ENCODE data around the gene ENTHD1.
A peak's percentile ranks its signal among the peaks of the same experiment; 100 is the strongest.

ENTHD1 gene

GRCh38 chr22:39839917-39840510 is 53.5 kb downstream of the ENTHD1 start:
- no peak for DNase-seq

- DNase-seq, result no peak
These were observed 54.4 kb downstream of the ENTHD1 start for GRCh38 chr22:39839204-39839603.

DNA sequence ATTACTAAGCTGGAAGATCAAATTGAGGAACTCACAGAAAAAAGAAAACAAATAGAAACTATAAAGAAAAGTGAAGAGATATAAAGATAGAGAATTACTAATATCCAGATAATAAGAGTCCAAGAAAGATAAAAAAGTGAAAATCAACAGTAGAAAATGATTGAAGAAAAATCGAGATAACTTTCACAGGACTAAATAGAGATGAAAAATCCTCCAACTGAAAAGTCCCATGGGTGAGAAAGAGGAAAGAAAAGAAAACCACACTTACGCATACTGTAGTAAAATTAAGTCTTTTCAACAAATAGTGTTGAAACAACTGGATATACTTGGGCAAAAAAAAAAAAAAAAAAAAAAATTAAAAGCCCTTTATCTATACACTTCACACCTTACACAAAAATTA is 60.0 kb downstream of the ENTHD1 start:
- DNase-seq, result no peak

GRCh38 chr22:39833093-39833492 is 60.5 kb downstream of the ENTHD1 start:
- no peak for DNase-seq

GRCh38 chr22:39832627-39833074 is 60.9 kb downstream of the ENTHD1 start:
- DNase-seq, result no peak

- DNase-seq, result no peak
These were observed 67.9 kb downstream of the ENTHD1 start for GRCh38 chr22:39825661-39826102.

- DNase-seq, result no peak
These were observed 72.6 kb downstream of the ENTHD1 start for GRCh38 chr22:39821008-39821407.

DNA sequence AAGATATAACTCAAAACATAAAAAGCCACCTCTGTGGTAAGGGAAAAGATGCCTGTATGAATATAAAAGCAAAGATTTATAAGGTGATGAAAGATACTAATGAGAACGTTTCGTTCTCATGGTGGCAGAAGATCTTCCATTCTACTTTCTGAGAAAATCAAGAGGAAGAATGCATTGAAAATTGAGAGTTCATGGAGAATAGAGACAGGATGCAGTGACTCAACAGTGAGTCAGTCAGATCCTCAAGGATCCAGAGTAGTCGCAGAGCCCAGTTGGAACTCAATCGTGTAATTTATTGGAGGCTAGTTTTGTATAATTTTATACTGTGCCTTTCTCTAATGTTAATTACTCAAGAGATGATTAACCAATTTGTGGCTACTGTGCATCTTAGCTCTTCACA is 73.3 kb downstream of the ENTHD1 start:
- DNase-seq, result no peak

GRCh38 chr22:39819429-39819828 is 74.1 kb downstream of the ENTHD1 start:
- DNase-seq, result no peak

DNA sequence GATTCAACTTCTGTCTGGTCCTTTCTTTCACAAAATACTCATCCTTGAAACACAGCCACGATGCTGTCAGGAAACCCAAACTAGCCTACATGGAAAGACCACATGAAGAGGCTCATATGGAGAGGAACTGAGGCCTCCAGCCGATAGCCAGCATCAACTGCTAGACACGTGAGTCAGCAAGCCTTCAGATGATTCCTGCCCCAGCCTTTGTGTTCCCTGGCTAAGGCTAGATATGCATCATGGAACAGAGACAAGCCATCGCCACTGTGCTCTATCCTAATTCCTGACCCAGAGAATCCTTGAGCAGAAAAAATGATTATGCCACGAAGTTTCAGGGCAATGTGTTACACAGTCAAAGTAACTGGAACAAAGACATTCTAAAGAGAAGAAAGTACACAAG is 75.5 kb downstream of the ENTHD1 start:
- DNase-seq, result no peak

GRCh38 chr22:39815932-39816331 is 77.6 kb downstream of the ENTHD1 start:
- DNase-seq, result no peak

DNA sequence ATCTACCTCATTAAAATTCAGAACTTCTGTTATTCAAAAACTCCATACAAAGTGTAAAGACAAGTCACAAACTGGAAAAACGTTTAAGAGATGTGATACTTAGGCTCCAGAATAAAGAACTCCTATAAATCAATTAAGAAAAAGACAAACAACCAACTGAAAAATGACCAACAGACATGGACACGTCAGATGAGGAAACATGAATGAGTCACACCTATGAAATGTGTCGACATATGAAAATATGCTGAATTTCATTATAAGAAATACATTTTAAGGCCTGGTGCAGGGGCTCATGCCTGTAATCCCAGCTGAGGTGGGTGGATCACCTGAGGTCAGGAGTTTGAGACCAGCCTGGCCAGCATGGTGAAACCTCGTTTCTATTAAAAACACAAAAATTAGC is 78.7 kb downstream of the ENTHD1 start:
- no peak for DNase-seq

DNA sequence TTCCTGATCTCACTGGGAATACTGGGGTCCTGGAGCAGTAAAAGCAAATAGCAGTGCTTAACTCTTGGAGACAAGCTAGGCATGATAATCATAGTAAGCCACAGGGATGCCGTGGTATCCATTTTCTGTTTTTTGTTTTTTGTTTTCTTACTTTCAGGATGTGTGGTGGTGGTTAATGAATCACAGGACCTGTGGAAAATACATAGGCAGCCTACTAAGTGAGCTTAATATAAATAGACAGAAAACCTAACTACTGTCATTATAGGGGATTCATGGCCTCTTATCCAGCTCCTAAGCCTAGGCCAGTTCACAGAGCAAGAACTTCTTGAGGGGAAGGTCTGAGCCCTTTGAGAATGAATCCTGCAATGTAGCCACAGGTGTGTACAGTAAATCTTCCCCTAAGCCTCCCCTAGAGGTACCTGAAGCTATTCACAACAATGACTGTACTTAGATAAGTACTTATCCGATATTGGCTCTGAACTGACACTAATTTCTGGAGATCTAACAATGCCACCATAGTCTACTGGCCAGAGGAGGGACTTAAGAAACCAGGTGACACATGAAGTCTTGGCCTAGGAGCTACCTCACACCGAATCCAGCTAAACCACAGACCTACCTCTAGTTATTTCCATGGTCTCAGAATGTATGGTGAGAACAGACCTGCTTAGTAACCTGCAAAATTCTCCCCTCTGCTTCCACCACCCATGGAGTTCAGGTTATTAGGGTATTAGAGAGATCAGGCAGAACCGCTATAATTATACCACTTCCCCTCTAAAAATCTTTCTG is 83.6 kb downstream of the ENTHD1 start:
- DNase-seq, result no peak

GRCh38 chr22:39808081-39808480 is 85.5 kb downstream of the ENTHD1 start:
- peak; percentile 5 for DNase-seq

DNA sequence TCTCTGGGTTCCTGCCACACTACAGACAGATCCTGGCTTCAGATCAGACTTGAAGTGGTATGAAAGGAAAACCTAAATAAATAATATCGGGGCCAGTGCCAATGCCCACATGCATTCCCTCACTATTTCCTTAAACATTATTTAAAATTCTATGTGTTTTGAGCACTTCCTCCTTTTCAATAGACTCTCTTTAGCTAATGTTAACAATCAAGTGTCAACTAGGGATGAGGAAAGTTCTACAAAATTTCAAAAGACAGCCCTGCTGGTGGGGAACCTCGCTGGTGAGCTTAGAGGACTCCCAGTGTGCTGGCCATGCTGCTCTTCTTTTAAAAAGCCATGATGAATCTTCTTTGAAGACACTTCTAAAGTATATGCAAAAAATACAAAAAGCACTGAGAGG is 87.5 kb downstream of the ENTHD1 start:
- no peak for DNase-seq

- DNase-seq, result no peak
These were observed 88.4 kb downstream of the ENTHD1 start for GRCh38 chr22:39805117-39805516.

- DNase-seq, result no peak
These were observed 90.9 kb downstream of the ENTHD1 start for GRCh38 chr22:39802682-39803081.

DNA sequence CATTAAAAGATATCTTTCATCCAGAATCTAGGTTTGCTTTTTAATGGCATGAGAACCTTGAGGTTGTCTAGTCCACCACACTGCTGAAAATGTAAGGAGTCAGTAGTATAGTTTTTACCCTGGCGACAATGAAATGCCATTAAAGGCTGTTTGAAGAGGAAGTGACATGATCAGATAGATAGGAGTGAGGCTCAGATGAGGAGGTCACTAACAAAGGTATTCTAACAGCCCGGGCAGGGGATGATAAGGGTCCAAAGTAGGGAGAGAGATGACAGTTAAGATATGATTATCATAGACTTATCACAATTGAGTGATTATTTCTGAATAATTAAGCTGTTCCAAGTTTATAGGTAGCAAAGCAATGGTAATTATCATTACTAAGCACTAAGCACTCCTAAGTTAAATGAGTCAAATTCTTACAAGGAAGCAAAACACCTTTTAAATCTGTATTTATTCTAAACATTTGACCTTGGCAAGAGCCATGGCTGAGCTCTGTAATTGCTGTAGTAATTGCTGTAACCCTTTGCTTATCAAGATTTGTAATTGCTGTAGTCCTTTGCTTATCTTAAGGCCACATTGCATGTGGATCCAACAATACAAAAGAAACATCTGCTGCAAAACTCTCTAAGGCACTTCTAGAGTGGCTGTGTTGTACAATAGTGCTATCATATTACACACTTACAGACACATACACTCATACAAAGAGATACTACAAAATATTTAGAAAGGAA is 92.6 kb downstream of the ENTHD1 start:
- DNase-seq, result no peak

- no peak for DNase-seq
These were observed 95.9 kb downstream of the ENTHD1 start for GRCh38 chr22:39797528-39798147.

DNA sequence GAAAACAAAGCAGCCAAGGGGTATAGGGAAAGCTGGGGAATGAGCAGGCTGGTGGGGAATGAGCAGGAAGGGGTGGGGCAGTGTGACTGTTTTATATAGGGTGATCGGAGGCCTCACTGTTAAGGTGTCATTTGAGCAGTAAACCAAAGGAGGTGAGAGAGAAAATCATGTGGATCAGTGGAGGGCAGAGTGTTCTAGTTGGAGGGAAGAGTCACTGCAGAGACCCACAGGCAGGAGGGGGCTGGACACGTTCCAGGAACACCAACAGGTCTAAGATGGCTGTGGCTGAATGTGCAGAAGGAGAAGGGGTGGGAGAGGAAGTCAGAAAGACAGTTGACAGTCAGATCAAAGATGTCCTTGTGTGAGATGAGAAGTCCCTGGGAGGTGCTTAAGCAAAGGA is 103.8 kb downstream of the ENTHD1 start:
- DNase-seq, result no peak

- DNase-seq, result no peak
These were observed 108.3 kb downstream of the ENTHD1 start for GRCh38 chr22:39785232-39785631.

DNA sequence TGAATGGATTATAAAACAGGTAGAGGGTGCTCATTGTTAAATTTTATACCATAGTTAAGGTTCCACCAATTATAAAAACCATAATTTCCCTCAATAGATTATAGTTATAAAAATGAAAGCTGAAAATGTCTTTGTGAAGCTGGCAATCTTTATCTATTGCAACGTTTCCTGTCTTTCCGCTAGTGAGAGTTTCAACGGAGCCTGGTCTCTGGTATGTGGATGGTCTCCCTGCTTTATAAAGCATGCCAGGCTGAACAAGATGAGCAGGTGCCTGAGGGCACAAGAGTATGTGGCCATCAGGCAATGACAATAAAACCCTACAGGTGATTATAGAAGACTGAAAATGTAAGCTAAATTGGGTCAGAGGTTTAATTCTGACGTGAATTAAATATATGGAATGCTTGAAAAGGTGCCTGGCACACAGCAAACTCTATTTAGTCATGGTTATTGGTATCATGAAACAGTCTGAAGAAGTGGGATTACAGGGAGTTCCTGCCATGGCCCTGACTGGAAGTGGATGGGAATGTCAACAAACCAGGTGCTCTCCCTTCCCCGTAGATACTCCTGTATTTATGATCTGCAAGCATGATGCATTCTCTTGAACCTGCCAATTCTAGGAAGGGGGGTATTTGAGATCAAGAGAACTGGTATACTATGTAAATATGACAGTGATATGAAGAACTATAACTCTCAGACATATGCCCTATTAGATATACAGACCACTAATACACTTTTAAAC is 115.7 kb downstream of the ENTHD1 start:
- no peak for DNase-seq
